GM19023 (cell line): Measurements from ENCODE around the gene VPS13D.
A peak's percentile ranks its signal among the peaks of the same experiment; 100 is the strongest.

Experiments used
- ATAC-seq: cut with Tn5 transposase; IDR thresholded peaks from one replicate; pipeline ENCODE4 v1.9.1; 2021; ENCODE audit warnings: mild to moderate bottlenecking, moderate library complexity; ENCODE audit not compliant: unreplicated experiment

Gene VPS13D

DNA sequence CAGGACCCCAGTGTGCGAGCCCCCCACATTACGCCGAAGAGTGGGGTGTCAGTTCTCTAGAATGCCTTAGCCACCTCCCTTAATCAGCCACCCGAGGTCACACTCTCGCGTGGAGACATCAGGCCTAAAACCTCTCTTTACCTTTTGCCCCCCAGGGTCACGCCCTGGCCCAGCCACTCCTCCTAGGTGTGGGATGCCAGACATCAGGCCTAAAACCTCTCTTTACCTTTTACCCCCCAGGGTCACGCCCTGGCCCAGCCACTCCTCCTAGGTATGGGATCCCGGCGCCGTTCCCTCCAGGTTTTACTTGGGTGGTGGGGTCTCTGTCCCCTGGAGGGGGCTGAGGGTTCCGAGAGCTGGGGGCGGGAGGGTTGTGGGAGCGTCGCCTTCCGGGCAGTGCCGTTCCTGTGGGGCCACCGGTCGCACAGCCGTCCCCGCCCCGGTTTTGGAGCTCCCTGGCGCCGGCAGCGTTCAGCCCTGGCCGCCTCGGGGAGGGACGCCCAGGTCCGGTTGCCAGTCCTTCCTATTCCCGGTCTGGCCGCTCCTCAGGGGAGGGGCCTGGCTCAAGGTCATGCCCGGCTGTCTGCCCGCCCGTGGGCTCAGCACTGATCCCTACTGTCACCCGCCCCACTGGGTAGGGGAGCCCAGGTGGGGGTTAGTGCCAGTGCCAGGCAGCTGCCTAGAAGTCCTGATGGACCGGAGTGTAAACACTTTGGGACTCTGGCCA lies 882 bp downstream of the VPS13D start:
- ATAC-seq = peak; percentile 27

- ATAC-seq = no peak
Measured at GRCh38 chr1:12231276-12231595, 1.4 kb downstream of the VPS13D start.

GRCh38 chr1:12232221-12232620 lies 2.4 kb downstream of the VPS13D start:
- no peak for ATAC-seq

GRCh38 chr1:12244078-12244477 lies 14.2 kb downstream of the VPS13D start:
- ATAC-seq = no peak

DNA sequence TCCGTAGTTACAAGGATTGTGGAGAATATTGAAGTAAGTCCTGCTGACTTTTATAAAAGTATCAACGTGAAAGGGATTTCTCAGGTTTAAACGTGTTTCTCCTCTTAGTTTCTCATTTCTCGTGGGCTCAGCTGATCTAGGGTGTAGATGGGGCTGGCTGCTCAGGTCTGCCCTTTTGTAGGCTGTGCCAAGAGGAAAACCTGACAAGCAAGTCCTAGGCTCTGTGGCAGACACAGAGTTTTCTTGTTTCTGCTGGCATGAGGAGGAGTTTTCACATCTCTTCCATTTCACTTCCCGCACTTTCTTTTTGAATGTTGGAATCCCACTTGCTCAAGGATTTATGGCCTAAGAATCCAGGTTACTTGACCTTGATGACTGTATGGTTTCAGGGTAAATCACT lies 14.8 kb downstream of the VPS13D start:
- no peak for ATAC-seq

DNA sequence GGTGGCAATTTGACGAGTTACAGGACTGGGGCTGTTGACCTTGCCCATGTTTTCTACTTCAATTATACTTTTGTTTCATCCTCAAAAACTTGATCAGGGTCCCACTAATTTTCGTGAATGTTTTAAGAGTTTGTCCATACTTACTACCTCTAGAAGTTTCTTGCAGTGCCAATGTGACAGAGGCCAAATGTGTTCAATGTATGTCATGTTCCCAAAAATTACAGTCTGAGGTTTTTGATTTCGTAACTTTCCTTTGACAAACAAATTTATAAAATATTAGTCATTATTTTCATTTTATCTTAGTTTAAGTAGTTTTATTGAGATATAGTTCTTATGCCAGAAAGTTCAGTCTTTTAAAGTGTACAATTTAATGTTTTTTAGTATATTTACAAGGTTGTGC lies 15.3 kb downstream of the VPS13D start:
- no peak for ATAC-seq

- ATAC-seq = no peak
Measured at GRCh38 chr1:12245733-12246132, 15.9 kb downstream of the VPS13D start.

DNA sequence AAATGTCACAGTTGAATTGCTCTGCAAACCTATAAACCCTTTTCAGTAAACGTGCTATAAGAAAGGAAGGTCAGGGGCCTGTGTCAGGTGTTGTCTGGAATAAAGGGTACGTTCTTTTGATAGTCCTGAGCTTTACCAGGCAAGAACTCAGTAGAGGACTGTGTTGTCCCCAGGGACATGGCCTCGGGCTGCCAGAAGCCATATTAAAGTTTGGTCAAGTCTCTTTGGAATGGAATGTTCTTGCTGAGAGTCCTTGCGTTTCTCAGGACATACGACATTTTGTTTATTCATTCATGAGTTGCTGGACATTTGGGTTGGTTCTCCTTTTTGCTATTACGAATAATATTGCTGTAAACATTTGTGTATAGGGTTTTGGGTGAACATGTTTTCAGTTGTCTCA lies 16.8 kb downstream of the VPS13D start:
- no peak for ATAC-seq

GRCh38 chr1:12249181-12249580 lies 19.4 kb downstream of the VPS13D start:
- no peak for ATAC-seq

DNA sequence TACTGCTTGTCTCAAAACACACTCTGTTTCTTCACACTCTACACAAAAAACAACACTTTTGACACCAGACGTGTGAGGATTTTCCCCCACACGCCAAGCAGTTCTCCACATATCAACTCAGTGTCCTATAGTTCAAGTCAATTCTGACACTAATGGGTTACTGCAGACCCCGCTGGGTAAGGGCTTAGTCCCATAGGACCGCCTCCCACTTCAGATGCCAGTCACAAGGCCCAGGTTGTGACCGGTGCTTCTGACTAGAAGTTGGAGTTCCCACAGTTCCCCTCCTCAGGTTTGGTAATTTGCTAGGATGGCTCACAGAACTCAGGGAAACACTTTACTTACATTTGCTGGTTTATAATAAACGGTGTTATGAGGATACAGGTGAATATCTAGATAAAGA lies 19.9 kb downstream of the VPS13D start:
- no peak for ATAC-seq

- ATAC-seq = no peak
Measured at GRCh38 chr1:12251442-12251841, 21.6 kb downstream of the VPS13D start.

GRCh38 chr1:12255913-12256312 lies 26.1 kb downstream of the VPS13D start:
- no peak for ATAC-seq

- no peak for ATAC-seq
Measured at GRCh38 chr1:12258272-12258671, 28.4 kb downstream of the VPS13D start.

DNA sequence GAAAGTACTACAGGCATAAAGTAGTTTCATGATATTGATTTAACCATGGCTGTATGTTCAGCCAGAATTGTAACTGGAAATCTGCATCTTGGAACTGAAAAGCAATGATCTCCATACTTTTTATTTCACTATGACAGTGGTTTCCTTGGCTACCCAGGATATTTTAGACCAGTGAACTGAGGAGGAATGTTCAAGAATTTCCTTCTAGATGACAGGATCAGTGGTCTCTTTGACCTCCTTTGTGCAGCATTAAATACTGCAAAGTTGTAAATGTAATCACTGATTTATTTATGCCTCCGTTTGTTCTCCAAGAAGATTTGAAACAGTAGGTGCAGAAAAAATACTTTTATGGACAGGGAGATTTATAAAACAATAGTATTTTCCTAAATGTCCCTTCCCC lies 39.5 kb downstream of the VPS13D start:
- ATAC-seq = no peak

DNA sequence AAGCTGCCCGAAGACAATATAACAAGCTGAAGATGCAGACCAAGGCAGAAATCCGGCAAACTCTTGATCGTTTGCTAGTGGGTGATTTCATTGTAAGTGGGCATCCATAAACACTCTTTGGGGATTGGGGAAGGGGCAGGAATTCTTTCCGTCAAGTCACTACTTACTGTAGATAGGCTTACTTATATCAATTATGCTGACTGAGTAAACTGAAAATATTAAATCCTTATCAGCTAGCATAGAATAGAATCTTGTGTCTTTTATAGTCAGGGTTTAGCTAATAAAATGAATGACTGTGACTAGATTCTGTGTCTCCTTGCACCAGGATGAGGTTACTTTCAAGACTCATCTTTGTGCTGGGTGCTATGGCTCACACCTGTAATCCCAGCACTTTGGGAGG lies 41.2 kb downstream of the VPS13D start:
- no peak for ATAC-seq

DNA sequence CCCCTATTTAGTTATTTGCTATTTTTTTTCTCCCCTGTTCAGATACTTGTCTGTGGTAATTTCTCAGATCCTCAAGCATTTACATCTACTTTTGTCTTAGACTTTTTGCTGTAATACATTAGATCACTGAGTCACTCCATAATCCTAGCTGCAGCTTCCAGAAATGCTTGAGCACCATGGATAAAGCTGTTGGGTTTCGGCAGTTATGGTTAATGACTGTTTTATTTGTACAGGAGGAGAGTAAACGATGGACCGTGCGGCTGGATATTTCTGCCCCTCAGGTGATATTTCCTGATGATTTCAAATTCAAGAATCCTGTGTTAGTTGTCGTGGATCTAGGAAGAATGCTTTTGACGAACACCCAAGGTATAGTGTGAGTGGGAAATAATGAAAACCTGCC lies 42.9 kb downstream of the VPS13D start:
- no peak for ATAC-seq

GRCh38 chr1:12275370-12275769 lies 45.5 kb downstream of the VPS13D start:
- no peak for ATAC-seq

- no peak for ATAC-seq
Measured at GRCh38 chr1:12276225-12276624, 46.4 kb downstream of the VPS13D start.

- ATAC-seq = no peak
Measured at GRCh38 chr1:12279003-12279402, 49.2 kb downstream of the VPS13D start.

GRCh38 chr1:12279728-12280464 lies 50.1 kb downstream of the VPS13D start:
- ATAC-seq = no peak

DNA sequence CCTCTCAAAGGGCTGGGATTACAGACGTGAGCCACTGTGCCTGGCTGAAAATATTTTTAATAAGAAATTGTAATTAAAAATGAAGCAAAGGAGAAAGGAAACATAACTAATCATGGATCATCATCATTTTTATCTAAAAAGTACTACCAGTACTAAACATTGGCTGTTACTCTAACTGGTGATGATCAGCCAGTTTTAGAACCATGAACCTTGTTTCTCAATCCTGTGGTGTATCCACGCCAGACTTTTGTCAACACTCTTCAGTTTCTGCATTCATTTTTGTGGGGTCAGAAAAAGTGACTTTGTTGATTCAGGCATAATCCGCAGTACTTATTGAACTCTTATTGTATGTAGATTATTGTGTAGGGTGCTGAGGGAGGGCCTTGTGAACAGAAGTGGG lies 52.3 kb downstream of the VPS13D start:
- ATAC-seq = no peak

DNA sequence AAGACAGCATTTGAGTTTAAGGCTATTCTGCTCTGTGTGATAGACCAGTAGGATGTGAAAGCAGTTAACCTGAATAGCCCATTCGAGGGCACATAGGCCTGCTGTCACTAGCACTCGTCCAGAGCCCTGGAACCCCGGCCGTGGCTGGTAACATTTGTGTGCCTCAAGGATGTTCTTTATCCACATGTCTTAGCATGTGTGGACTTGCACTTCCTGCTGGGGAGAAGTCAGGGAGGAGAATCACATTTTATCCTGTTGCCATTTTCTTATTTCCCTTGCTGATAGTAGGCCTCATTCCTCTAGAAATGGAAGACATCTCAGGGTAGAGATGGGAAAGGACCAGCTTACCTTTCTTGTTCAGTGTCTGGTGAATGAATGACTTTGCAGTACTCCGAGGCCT lies 54.7 kb downstream of the VPS13D start:
- ATAC-seq = no peak
